SK-N-SH (cell line): ENCODE results near the gene FRS3. TPM values are rescaled to one million over a fixed set of nuclear protein-coding genes. Genes with fewer than 3 reads are reported as not detected.
A peak's percentile ranks its signal among the peaks of the same experiment; 100 is the strongest.

Experiments
- CTCF ChIA-PET: fragments of 300-600, 350-600 bp; formaldehyde crosslinking; extraction: SDS; loops from one replicate; lab custom pipeline; 2021; lab: Yijun Ruan, JAX
- POLR2A ChIA-PET: fragments of 350-600 bp; sonication (Branson Sonifier 250); formaldehyde crosslinking; extraction: SDS; loops from one replicate; lab custom pipeline; 2020; ENCODE audit warnings: antibody characterized with exemption, inconsistent platforms; lab: Yijun Ruan, JAX
- DNase-seq: peaks from one replicate; pipeline ENCODE4 v3.0.0; 2012
- H2AFZ ChIP-seq: fragments of 200-600 bp; sonication (generic); 2 replicates; pipeline ENCODE4 v1.8.1; 2016; ENCODE audit warnings: antibody characterized with exemption, mild to moderate bottlenecking, low read depth
- H3F3A ChIP-seq: fragments of 200-600 bp; sonication (generic); replicated peaks from 2 replicates; pipeline ENCODE3; 2016; ENCODE audit warnings: antibody characterized with exemption, mild to moderate bottlenecking; ENCODE audit not compliant: insufficient read depth
- H3K27ac ChIP-seq, 2 experiments: fragments of 200-500 bp in 1 of 2; fragments of 200-600 bp in 1 of 2; sonication (Bioruptor generic) in 1 of 2; sonication (generic), shearing (Covaris generic) in 1 of 2; 2 replicates each; pipeline versions ENCODE4 v1.5.1 to v1.6.1; 2014 to 2016; ENCODE audit warnings: low read depth in 2 of 2, inconsistent platforms in 1 of 2, low read length in 1 of 2, mild to moderate bottlenecking in 1 of 2, mixed read lengths in 1 of 2
- H3K27me3 ChIP-seq: fragments of 200-600 bp; sonication (generic), shearing (Covaris generic); 2 replicates; pipeline ENCODE4 v1.6.1; 2016; ENCODE audit warnings: mixed run types; ENCODE audit not compliant: insufficient read depth
- H3K36me3 ChIP-seq, 2 experiments: fragments of 200-500 bp in 1 of 2; fragments of 200-600 bp in 1 of 2; sonication (Bioruptor generic) in 1 of 2; sonication (generic) in 1 of 2; replicated peaks in 1 of 2; 2 replicates each; pipeline versions ENCODE3 to v1.5.1; 2014 to 2016; ENCODE audit warnings: low read length in 1 of 2, mild to moderate bottlenecking in 1 of 2; ENCODE audit not compliant: insufficient read depth in 2 of 2, control insufficient read depth in 1 of 2
- H3K4me1 ChIP-seq, 2 experiments: fragments of 200-500 bp in 1 of 2; fragments of 200-600 bp in 1 of 2; sonication (Bioruptor generic) in 1 of 2; sonication (generic), shearing (Covaris generic) in 1 of 2; 2 replicates each; pipeline versions ENCODE4 v1.5.1 to v1.6.1; 2014 to 2016; ENCODE audit warnings: low read depth in 1 of 2, low read length in 1 of 2, mixed run types in 1 of 2; ENCODE audit not compliant: insufficient read depth in 2 of 2, control insufficient read depth in 1 of 2
- H3K4me2 ChIP-seq: fragments of 200-600 bp; sonication (generic), shearing (Covaris generic); 2 replicates; pipeline ENCODE4 v1.6.1; 2017; ENCODE audit warnings: mixed run types
- H3K4me3 ChIP-seq, 2 experiments: fragments of 200-500 bp in 1 of 2; fragments of 200-600 bp in 1 of 2; sonication (Bioruptor generic) in 1 of 2; sonication (generic), shearing (Covaris generic) in 1 of 2; 2 replicates each; pipeline versions ENCODE4 v1.5.1 to v1.8.1; 2014 to 2016; ENCODE audit warnings: low read depth in 2 of 2, inconsistent platforms in 1 of 2, low read length in 1 of 2, mild to moderate bottlenecking in 1 of 2, mixed read lengths in 1 of 2, moderate library complexity in 1 of 2
- H3K79me2 ChIP-seq: fragments of 200-600 bp; sonication (generic); 2 replicates; pipeline ENCODE4 v1.8.1; 2017; ENCODE audit warnings: mild to moderate bottlenecking; ENCODE audit not compliant: insufficient read depth
- H3K9ac ChIP-seq: fragments of 200-600 bp; sonication (generic); 2 replicates; pipeline ENCODE4 v1.6.1; 2017; ENCODE audit warnings: mixed run types
- H3K9me2 ChIP-seq: fragments of 200-600 bp; sonication (generic); 2 replicates; pipeline ENCODE4 v1.6.1; 2017; ENCODE audit warnings: mixed run types
- H3K9me3 ChIP-seq: fragments of 200-600 bp; sonication (generic); 2 replicates; pipeline ENCODE4 v1.6.1; 2017; ENCODE audit warnings: mixed run types, mild to moderate bottlenecking, moderate library complexity
- H4K20me1 ChIP-seq: fragments of 200-600 bp; sonication (generic); 2 replicates; pipeline ENCODE4 v1.6.1; 2017; ENCODE audit warnings: mild to moderate bottlenecking, mixed run types; ENCODE audit not compliant: insufficient read depth
- CHD2 ChIP-seq: fragments of 150-350 bp; IDR thresholded peaks from 2 replicates; pipeline ENCODE4 v1.6.1; 2018; ENCODE audit warnings: low read length; ENCODE audit not compliant: partially characterized antibody
- EP300 ChIP-seq, 2 experiments: IDR thresholded peaks; 2 replicates each; pipeline versions ENCODE4 v1.4.0 to v1.6.1; 2012; ENCODE audit warnings: borderline replicate concordance in 1 of 2, low read depth in 1 of 2, low read length in 1 of 2
- EZH2phosphoT487 ChIP-seq: fragments of 200-600 bp; sonication (generic); IDR thresholded peaks from 2 replicates; pipeline ENCODE4 v1.6.1; 2017; ENCODE audit warnings: low read depth, mixed run types, mild to moderate bottlenecking, antibody characterized with exemption, moderate library complexity, borderline replicate concordance
- FOXJ3 ChIP-seq: sonication (generic); formaldehyde crosslinking; IDR thresholded peaks from 2 replicates; pipeline ENCODE4 v1.5.1; 2020; ENCODE audit warnings: mild to moderate bottlenecking, missing genetic modification reagents
- GATA2 ChIP-seq: sonication (generic); formaldehyde crosslinking; IDR thresholded peaks from 2 replicates; pipeline ENCODE4 v1.5.0; 2020; ENCODE audit warnings: mild to moderate bottlenecking, missing genetic modification reagents
- IRF3 ChIP-seq: fragments of 150-350 bp; IDR thresholded peaks from 2 replicates; pipeline ENCODE4 v1.6.1; 2016; ENCODE audit warnings: mild to moderate bottlenecking, low read depth, low read length
- MAX ChIP-seq: IDR thresholded peaks from 2 replicates; pipeline ENCODE4 v1.4.0; 2012; ENCODE audit warnings: low read depth
- MXI1 ChIP-seq: IDR thresholded peaks from 2 replicates; pipeline ENCODE4 v1.6.1; 2012; ENCODE audit warnings: mild to moderate bottlenecking, low read depth, low read length, improper control_type of control experiment
- NRF1 ChIP-seq: IDR thresholded peaks from 2 replicates; pipeline ENCODE4 v1.6.1; 2012; ENCODE audit warnings: low read depth, mild to moderate bottlenecking, low read length
- PBX3 ChIP-seq: IDR thresholded peaks from 2 replicates; pipeline ENCODE4; 2012
- POLR2AphosphoS5 ChIP-seq: IDR thresholded peaks from 2 replicates; pipeline ENCODE4 v1.6.1; 2012; ENCODE audit warnings: low read depth, low read length
- RAD21 ChIP-seq: IDR thresholded peaks from 2 replicates; pipeline ENCODE4 v1.6.1; 2012; ENCODE audit warnings: mild to moderate bottlenecking, low read length
- RCOR1 ChIP-seq: fragments of 150-350 bp; IDR thresholded peaks from 2 replicates; pipeline ENCODE4 v1.6.1; 2017; ENCODE audit warnings: antibody characterized with exemption, low read length
- REST ChIP-seq: IDR thresholded peaks from 2 replicates; pipeline ENCODE4 v1.6.1; 2012; ENCODE audit warnings: mild to moderate bottlenecking, low read depth, low read length, moderate library complexity
- RFX5 ChIP-seq: IDR thresholded peaks from 2 replicates; pipeline ENCODE4 v1.6.1; 2012; ENCODE audit warnings: mild to moderate bottlenecking, improper control_type of control experiment, low read length
- RXRA ChIP-seq: IDR thresholded peaks from 2 replicates; pipeline ENCODE4 v1.4.0; 2012; ENCODE audit warnings: low read depth, mild to moderate bottlenecking, borderline replicate concordance
- SMC3 ChIP-seq: IDR thresholded peaks from 2 replicates; pipeline ENCODE4 v1.6.1; 2012; ENCODE audit warnings: low read depth, low read length, improper control_type of control experiment
- TAF1 ChIP-seq: IDR thresholded peaks from 2 replicates; pipeline ENCODE4 v1.6.1; 2012; ENCODE audit warnings: low read depth, mild to moderate bottlenecking, low read length, moderate library complexity, borderline replicate concordance
- TCF12 ChIP-seq: IDR thresholded peaks from 2 replicates; pipeline ENCODE4 v1.4.0; 2012
- YY1 ChIP-seq: IDR thresholded peaks from 2 replicates; pipeline ENCODE4 v1.4.0; 2012; ENCODE audit warnings: low read depth, mild to moderate bottlenecking
- ZBTB33 ChIP-seq: IDR thresholded peaks from 2 replicates; pipeline ENCODE4 v1.4.0; 2012; ENCODE audit warnings: low read depth, borderline replicate concordance
- WGBS: methylation state at CpG from one replicate; pipeline ENCODE4 v1.1.6; 2017; ENCODE audit warnings: low lambda C conversion rate; 5-methylcytosine and 5-hydroxymethylcytosine counted together
- polyA plus RNA-seq, 3 experiments: library from polyadenylated mRNA; depleted of rRNA; stranded (reverse); fragments of >200 nt; gene quantifications; 2 replicates each; pipeline ENCODE4 v1.2.3, GENCODE V29; 2012

The FRS3 gene
- polyA plus RNA-seq, 1 of the 3 experiments (the other 2 are of a cell fraction), result 8.6 TPM

GRCh38 chr6:41733707-41734665 is 45.7 kb downstream of the FRS3 start:
- POLR2A ChIA-PET, result interaction anchor here (0.6 to 3.6 kb wide), 13 partner anchors 12 to 719 kb away, joined by 3 to 23 read pairs (median 3); partner anchors contain the start of gene TOMM6
- peak overlapping the region; percentile 93 for H3K4me2 ChIP-seq
- no peaks in the 10 kb centered on the region for H3K9me2 ChIP-seq
- WGBS, result 2% methylated on average over 27 of the region's 73 CpGs
- peak overlapping the region; percentile 58 for H3K9ac ChIP-seq
- no peaks in the 10 kb centered on the region for H3K27me3 ChIP-seq
- peaks cover 10% of the 10 kb centered on the region for H3F3A ChIP-seq
- peak overlapping the region; percentile 71 to 72 for H3K4me3 ChIP-seq
- H3K36me3 ChIP-seq, result no peaks in the 10 kb centered on the region
- no peaks in the 10 kb centered on the region for H4K20me1 ChIP-seq
- no peaks in the 10 kb centered on the region for H3K9me3 ChIP-seq
- TF ChIP-seq TAF1, result peak; percentile 46; the same call in 1 of the 2 replicates
- TF ChIP-seq CHD2, result peak; percentile 6
- 0 out of 2 replicates have a peak, but pooled peaks have one; percentile 21 for TF ChIP-seq RCOR1
- peak; percentile 59 for TF ChIP-seq NRF1
- TF ChIP-seq POLR2AphosphoS5, result peak; percentile 49
- no peak for TF ChIP-seq GATA2 (CRISPR knock-in tag)
- TF ChIP-seq MAX, result peak; percentile 41
- no peak; the same call in 1 of the 2 replicates for TF ChIP-seq RAD21
- 0 out of 2 replicates have a peak, but pooled peaks have one; percentile 2 for TF ChIP-seq PBX3
- no peak for TF ChIP-seq RFX5
- no peak for TF ChIP-seq IRF3
- TF ChIP-seq MXI1, result peak; percentile 58
- TF ChIP-seq FOXJ3 (CRISPR knock-in tag), result no peak
- TF ChIP-seq REST, result peak; percentile 6; the same call in 1 of the 2 replicates
- TF ChIP-seq RXRA, result 0 out of 2 replicates have a peak, but pooled peaks have one; percentile 3
- TF ChIP-seq EP300 (IDR thresholded peaks at IDR 0.05; ENCODE audit: borderline replicate concordance in 1 of 2, low read depth in 1 of 2, low read length in 1 of 2), result peak in 1 of 2 experiments; percentile 5; a peak in 1 of 4 replicates
- TF ChIP-seq TCF12, result peak; percentile 55; the same call in 1 of the 2 replicates
- no peak for TF ChIP-seq ZBTB33
- TF ChIP-seq SMC3, result peak; percentile 12; the same call in 1 of the 2 replicates
- TF ChIP-seq YY1, result no peak
- no peak for TF ChIP-seq EZH2phosphoT487
- peaks cover 42% of the 10 kb centered on the region for H3K79me2 ChIP-seq
- CTCF ChIA-PET, result interaction anchor here (0.7 to 6.4 kb wide), 23 partner anchors 9 to 366 kb away, joined by 3 to 53 read pairs (median 4); partner anchors contain the start of genes FRS3, PRICKLE4 and TOMM6
- H3K27ac ChIP-seq, result peak overlapping the region; percentile 81 to 96
- peak; percentile 93 for DNase-seq
- H3K4me1 ChIP-seq, result peaks cover 37 to 45% of the 10 kb centered on the region in 2 experiments
- H2AFZ ChIP-seq, result peak overlapping the region; percentile 80
